OCI-M2 (cell line): ENCODE data around the gene KRT34.
"Not testable (repeated sequence)": the region's sequence is repeated elsewhere in the genome, so short reads cannot be mapped to it uniquely, and the experiment has no call there.

ENCODE experiments used
- DNase-seq: peaks from one replicate; lab custom pipeline; 2025; ENCODE audit not compliant: unreplicated experiment; lab: John Stamatoyannopoulos, UW

The KRT34 gene

GRCh38 chr17:41381943-41382342 lies at the start of gene KRT34:
Gene KRT34 (minus strand): TSS chr17:41382306. CDS start chr17:41382246, 60 bp downstream.
- not testable (repeated sequence) for DNase-seq

DNA sequence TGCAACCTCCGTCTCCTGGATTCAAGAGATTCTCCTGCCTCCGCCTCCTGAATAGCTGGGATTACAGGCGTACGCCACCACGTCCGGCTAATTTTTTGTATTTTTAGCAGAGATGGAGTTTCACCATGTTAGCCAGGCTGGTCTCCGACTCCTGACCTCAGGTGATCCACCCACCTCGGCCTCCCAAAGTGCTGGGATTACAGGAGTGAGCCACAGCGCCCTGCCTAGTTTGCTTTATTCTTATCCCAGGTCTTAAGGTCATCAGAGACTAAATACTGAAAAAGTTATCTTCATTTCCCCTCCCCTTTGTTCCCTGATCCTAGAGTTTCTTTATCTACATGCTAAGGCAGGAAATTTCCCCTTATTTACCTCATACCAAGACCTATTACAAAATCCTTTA lies 48.3 kb upstream of the KRT34 start:
- not testable (repeated sequence) for DNase-seq

DNA sequence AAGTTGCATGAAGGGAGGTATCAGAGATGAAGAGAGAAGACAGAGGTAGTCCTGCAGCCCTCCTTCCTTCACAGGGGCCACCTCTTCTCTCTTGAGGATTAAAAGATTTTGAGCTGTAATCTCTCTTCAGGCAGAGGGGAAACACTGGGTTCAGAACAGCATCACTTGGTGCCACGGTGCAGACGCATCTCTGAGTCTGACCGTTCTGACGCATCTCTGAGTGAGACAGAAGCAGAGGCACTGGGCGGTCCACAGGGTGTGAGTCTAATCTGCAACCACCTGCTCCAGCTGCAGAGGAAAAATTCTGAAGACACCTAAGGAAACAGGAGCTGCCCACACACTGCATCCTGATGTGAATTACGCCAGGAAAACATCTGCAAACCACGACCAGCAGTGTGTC lies 47.6 kb upstream of the KRT34 start:
- no peak for DNase-seq

DNA sequence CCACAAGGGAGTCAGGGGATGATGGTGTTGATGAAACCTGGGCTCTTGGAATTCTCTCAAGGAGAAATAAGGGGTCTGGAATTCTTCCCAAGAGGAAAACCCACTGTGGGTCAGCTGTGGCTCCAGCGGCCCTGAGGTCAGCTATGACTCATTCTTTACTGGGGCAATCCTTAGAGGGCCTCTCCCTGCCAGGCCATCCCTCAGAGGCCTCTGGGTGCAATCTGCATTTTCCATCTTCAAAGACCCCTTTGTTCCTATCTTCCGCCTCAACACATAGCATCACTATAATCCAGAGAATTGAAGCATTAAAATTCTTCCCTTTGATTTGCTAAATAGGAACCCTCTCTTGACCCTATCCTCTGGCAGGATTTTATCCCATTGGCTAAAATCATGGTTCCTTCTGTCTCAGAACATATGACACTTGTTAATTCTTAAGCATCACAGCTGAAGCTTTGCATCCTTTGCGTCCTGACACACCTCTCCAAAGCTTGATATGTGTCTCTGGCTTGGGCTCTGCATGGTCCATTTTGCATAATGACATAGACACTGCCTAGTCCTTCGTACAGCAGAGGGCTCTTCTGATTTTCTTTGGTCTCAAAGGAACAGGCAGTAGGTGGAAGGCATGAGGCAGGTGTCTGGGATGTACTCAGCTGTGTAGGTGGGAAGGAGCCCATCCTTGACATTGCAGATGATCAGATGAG lies 46.6 kb upstream of the KRT34 start:
- DNase-seq = no peak

- no peak for DNase-seq
Measured at GRCh38 chr17:41424111-41424635, 42.1 kb upstream of the KRT34 start, which contains the start of gene KRT37. Gene KRT37 (minus strand): TSS chr17:41424585. CDS start chr17:41424523, 62 bp downstream.

DNA sequence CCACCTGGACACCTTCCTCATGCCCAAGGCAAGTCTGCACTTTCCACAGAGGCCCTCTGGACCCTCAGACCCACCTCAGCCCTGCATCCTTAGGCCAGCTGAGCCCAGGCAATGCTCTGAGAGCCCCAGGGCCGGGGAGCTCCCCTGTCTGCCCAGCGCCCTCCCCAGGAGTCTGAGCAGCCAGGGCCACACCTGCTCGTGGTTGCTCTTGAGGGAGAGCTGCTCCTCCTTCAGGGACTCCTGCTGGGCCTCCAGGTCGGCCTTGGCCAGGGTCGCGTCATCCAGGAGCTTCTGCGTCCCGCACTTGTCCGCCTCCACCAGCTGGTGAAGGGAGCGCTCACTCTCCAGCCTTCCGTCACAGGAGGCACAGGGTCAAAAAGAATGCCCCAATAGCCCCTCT lies 40.5 kb upstream of the KRT34 start:
- DNase-seq = not testable (repeated sequence)

GRCh38 chr17:41421617-41422016 lies 39.5 kb upstream of the KRT34 start:
- DNase-seq = no peak

- DNase-seq = no peak
Measured at GRCh38 chr17:41421116-41421515, 39.0 kb upstream of the KRT34 start.

- no peak for DNase-seq
Measured at GRCh38 chr17:41420134-41420533, 38.0 kb upstream of the KRT34 start.

GRCh38 chr17:41419716-41420115 lies 37.6 kb upstream of the KRT34 start:
- DNase-seq = no peak

- no peak for DNase-seq
Measured at GRCh38 chr17:41418116-41418860, 36.2 kb upstream of the KRT34 start.

DNA sequence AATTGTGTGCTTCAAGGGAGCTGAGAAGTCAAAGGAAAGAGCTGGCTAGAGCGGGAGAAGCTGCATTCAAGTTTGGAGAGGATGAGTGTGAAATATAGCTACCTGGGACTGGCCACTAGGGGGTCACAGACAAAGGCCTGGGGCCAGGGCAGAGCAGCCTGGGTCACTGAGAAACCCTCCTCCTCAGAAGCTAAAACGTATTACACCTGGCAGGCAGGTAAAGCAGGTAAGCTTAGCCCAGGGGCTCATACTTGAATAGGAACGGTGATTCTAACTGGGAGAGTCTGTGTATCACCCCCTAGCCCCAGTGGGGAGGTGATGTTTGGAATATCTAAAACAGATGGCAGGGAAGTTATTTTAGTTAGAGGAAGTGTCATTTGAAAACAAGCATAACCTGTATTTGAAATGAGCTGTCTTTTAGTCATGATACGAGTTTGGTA lies 35.5 kb upstream of the KRT34 start:
- DNase-seq = no peak

DNA sequence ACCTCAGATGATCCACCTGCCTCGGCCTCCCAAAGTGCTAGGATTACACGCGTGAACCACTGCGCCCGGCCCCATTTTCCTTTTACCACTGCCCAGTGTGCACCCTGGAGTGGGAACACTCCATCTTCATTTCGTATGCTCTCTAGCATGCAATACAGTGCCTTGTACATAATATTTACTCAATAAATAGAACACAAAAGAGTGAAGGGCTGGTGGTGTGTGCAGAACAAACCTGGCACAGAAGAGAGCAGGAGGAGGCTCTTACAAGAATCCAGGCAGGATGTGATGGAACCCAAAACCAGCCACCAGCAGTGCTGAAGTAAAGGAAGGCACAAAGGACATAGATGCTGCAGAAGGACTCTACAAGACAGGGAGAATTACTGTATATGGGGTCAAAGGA lies 35.0 kb upstream of the KRT34 start:
- no peak for DNase-seq

DNA sequence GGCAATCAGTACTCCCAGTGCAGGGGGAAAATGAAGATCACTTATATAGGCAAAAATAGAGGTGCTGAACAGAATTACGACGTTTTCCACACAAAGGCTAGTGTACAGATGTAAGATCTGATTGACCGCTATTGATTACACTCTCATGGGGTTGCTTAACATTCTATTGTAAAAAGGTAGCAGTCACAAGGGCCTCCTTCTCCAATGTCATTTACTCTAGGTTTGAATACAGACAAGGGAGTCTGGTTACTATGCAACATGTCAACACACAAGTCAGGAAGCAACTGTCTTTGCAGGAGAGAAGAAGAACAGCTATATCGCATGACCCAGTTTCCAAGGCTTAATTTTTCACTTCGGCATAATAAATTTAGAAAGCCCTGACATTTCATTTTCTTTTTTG lies 34.4 kb upstream of the KRT34 start:
- no peak for DNase-seq

GRCh38 chr17:41415833-41416335 lies 33.8 kb upstream of the KRT34 start:
- DNase-seq = no peak

DNA sequence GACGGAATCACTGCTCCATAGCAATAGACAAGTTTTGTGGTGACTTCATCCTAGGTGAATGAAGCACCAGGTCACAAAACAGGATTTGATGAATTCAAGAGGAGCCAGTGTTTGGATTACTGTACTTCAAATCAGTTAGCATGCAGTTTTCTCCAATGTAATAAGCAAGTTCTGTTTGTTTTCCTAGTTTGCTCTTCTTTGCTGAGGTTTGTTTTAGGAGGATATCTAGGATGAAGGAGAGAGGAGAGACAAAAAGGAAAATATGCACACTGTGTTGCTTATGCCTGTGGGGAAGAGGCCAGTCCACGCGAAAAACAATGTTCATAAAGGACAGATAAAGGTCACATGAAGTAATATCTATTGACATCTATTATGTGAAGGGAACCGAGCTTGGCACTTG lies 33.3 kb upstream of the KRT34 start:
- no peak for DNase-seq

DNA sequence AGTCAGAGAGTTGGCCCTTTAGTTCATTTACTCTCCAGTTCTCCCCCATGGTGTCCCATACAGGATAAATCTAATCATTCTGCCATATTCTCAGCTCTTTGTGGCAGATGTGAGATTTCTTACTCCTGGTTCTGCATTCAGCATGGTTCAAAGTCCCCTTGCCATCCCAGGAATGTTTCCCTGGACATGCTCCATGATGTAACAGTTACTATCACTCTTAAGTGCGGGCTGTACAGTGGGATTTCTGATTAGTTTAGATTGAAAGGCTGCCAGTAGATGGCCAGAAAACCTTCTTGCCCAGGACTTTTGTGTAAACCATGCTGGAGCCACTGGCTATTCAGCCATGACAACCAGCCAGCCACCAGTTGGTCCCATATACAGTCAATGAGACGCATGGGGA lies 31.9 kb upstream of the KRT34 start:
- DNase-seq = no peak

DNA sequence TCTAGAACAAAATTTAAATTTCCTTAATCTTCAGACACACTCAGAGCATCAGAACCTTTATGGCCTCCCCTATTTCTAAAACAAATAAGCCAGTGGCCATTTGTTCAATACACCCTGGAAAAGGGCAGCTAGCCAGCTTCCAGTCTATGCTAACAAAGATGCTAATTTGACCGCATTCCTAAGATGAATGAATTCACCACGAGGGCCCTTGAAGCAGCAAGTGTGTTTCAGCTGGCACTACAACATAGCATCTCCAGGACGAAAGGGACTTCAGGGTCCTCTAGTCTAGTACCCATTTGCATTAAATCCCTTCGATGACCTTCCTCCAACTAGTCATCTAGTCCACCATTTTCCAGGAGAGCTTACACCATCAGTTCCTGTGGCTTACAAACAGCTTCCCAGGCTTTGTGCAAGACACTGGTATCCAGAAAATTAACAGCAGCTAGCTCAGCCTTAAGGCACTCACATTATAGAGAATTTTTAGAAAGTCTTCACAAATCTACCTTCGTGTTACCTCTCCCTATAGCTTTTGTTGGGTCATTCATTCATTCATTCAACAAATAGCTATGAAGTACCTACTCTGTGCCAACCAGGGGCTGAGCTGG lies 31.3 kb upstream of the KRT34 start:
- no peak for DNase-seq

GRCh38 chr17:41411072-41411840 lies 29.1 kb upstream of the KRT34 start:
- no peak for DNase-seq

GRCh38 chr17:41407226-41407625 lies 25.1 kb upstream of the KRT34 start:
- DNase-seq = no peak

DNA sequence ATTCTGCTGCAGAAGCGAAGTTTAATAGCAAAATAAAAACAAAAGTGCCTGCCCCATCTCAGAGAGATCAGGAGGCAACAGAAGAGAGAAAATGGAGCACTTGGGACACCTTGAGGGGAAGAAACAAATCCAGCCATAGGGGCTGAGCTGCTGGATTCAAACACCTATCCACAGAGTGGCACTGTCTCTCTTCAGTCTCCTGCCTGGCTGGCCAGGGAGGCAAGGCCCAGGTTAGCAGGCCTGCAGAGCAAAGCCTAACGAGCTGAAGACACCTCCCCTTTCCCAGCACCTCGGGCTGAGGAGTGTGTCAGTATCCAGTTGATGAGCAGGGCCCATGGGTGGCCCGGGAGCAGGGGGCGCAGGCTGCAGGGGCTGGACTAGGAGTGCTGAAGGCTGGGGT lies 24.1 kb upstream of the KRT34 start:
- no peak for DNase-seq
